HG03103 (cell line): Measurements from ENCODE around the gene PTDSS2.
A peak's percentile ranks its signal among the peaks of the same experiment; 100 is the strongest.
"Not testable (repeated sequence)": the region's sequence is repeated elsewhere in the genome, so short reads cannot be mapped to it uniquely, and the experiment has no call there.

Experiments used
- ATAC-seq: cut with Tn5 transposase; IDR thresholded peaks from one replicate; pipeline ENCODE4 v1.9.1; 2021; ENCODE audit warnings: low read depth; ENCODE audit not compliant: unreplicated experiment

Gene PTDSS2

GRCh38 chr11:449889-450808, at the start of gene PTDSS2:
PTDSS2 (plus strand) TSS chr11:450279; CDS start chr11:450456, 177 bp downstream.
- ATAC-seq, result peak; percentile 73

- not testable (repeated sequence) for ATAC-seq
These were observed 48.9 kb upstream of the PTDSS2 start for GRCh38 chr11:401196-401595.

GRCh38 chr11:403021-403760, 46.9 kb upstream of the PTDSS2 start:
- no peak for ATAC-seq

GRCh38 chr11:403761-404431, 46.2 kb upstream of the PTDSS2 start:
- no peak for ATAC-seq

GRCh38 chr11:404551-405264, 45.4 kb upstream of the PTDSS2 start:
- ATAC-seq, result no peak

DNA sequence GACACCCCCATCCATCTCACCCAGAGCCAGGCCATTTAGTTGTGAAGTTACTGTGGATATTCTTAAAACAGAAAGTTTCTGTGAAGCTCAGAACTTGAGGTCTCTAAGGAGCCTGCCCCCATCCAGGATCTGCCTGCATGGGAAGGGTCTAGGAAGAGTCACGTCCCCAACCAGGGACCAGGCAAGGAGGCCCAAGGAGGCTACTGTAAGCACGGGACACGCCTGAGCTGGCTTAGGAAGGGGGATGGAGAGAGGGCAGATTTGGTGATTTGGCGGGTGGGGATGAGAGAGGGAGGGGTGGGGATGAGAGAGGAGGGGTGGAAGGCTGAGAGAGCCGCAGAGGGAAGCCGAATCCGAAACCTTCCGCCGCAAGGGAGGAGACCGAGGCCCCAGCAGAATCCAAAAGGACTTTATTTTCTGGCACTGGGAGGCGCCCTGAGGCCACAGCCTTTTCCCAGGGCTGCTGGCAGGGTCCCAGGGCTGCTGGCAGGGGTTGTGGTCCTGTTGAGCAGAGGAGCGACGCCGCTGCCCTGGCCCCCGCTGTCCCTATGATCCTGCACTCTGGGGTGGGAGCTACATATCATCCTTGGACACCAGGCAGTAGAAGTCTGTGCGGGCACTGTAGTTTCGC, 44.6 kb upstream of the PTDSS2 start:
- no peak for ATAC-seq

- ATAC-seq, result no peak
These were observed 43.9 kb upstream of the PTDSS2 start for GRCh38 chr11:405954-406795.

- ATAC-seq, result peak; percentile 72
These were observed 43.1 kb upstream of the PTDSS2 start for GRCh38 chr11:406796-407650.

DNA sequence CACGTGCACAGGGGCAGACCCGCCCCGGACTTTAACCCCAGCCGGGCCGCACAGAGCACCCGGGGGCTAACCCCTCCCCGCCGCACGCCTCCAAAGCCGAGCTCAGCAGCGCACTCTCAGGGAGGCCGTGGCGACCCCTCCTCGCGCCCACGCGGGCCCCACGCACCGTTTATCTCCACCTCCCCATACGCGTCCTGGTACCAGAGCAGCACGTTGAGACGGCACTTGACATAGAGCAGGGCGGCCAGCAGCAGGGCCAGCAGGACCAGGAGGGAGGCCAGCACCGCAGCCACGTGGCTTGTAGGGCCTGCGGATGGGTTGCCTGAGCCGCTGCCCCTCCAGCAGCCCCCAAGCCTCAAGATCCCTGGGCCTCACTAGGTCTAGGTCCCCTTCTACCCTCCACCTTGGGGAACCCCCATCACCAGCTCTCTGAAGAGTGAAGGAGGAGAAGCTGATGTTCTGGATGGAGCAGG, 42.4 kb upstream of the PTDSS2 start:
- no peak for ATAC-seq

- ATAC-seq, result no peak
These were observed 41.7 kb upstream of the PTDSS2 start for GRCh38 chr11:408154-409007.

DNA sequence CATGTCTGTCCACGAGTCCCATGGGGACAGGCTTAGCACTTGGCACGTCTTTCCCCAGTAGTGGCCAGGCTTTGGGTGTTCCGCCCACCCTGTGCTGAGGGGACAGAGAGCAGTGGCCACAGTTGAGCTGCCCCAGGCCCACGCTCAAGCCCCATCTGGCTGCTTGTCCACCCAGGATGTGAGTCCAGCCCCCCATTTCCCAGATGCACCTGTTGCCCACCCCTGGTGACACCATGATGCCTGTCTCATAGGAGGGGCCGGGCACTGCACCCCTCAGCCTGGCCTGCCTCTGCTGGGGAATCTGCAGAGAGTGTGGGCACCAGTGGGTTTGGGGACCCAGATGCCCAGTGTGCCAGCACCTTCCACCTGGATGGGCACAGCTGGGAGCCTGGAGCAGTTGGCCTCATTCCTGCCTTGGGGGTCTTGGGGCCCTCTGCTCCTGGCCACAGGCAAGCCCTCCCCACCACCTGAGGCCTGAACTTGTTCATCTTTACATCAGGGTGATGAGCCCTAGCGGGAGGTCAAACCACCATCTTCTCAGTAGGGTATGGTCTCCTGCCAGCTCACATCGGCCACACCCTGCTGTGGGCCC, 41.0 kb upstream of the PTDSS2 start:
- no peak for ATAC-seq

GRCh38 chr11:409600-410483, 40.2 kb upstream of the PTDSS2 start:
- no peak for ATAC-seq

GRCh38 chr11:410711-411110, 39.4 kb upstream of the PTDSS2 start:
- ATAC-seq, result not testable (repeated sequence)

DNA sequence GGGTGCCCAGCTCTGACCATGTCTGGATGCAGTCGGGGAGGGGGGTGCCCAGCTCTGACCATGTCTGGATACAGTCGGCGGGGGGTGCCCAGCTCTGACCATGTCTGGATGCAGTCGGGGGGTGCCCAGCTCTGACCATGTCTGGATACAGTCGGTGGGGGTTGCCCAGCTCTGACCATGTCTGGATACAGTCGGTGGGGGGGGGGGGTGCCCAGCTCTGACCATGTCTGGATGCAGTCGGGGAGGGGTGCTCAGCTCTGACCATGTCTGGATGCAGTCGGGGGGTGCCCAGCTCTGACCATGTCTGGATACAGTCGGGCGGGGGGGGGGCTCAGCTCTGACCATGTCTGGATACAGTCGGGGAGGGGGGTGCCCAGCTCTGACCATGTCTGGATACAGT, 38.6 kb upstream of the PTDSS2 start:
- not testable (repeated sequence) for ATAC-seq

DNA sequence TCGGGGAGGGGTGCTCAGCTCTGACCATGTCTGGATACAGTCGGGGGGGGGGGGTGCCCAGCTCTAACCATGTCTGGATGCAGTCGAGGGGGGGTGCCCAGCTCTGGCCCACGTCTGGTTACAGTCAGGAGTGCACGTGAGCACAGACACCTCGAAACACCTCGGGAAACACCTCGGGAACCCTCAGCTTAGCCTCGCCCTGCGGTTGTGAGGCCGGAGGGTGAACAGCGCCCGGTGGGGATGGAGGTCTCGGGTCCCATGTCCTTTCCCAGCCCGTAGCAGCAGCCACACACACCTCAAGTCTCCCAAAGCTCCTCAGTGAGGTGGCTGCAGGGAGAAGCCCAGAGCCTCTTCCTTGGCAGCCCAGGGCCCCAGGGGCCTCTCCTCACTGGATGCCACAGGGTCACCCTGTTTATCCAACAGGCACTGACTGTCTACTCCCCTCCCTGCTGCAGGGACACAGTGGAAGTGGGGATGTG, 37.4 kb upstream of the PTDSS2 start:
- ATAC-seq, result no peak
